HG02885 (cell line): ENCODE data around the gene HSFX4.
"Not testable (repeated sequence)": the region's sequence is repeated elsewhere in the genome, so short reads cannot be mapped to it uniquely, and the experiment has no call there.

Experiments
- ATAC-seq: cut with Tn5 transposase; IDR thresholded peaks from one replicate; pipeline ENCODE4 v1.9.1; 2021; ENCODE audit warnings: mild to moderate bottlenecking; ENCODE audit not compliant: unreplicated experiment, poor library complexity

The HSFX4 gene

DNA sequence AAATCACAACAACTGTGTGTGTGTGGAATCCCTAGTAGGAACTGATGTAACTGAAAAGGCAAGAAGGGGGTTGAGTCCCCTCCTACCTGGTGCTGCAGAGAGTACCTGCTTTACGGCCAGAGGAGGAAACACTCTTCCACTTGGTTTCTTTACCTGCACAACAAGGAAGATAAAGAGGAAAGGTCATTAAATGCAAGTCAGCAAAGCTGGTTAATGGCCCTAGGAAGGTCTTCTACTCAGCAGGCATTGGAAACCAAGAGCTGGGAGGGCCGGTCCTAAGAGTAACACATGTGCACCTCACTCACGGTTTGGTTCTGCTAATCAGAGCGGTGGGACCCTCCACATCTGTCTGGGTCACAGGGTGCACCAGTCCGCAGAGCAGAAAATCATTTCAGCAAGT is 8.0 kb downstream of the HSFX4 start:
- not testable (repeated sequence) for ATAC-seq

DNA sequence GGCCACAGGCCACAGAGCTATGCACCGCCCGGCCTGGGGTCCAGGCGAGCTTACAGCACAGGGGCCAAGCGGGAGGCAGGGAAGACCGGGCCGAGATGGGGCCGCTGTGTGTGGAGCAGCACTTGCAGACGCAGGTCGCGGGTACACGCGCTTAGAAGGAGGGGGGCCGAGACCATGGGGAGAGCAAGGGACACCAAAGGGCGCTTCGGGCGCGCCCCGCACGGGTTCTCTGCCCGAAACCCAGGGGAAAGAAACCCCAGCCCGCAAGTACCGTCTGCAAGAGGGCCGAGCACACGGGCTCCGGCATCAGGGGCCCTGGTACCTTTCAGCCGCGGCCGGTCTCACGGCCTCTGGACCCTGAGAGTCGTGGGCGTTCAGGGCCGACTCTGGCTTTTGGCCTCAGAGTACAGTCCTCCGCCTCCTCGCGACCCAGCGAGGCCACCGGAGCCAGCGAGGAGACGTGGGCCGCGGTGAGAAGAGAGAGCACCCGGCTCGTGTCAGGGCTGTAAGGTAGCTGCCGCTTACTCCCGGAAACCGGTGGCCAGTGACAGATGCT is 8.6 kb downstream of the HSFX4 start:
- ATAC-seq: peak; percentile 5

DNA sequence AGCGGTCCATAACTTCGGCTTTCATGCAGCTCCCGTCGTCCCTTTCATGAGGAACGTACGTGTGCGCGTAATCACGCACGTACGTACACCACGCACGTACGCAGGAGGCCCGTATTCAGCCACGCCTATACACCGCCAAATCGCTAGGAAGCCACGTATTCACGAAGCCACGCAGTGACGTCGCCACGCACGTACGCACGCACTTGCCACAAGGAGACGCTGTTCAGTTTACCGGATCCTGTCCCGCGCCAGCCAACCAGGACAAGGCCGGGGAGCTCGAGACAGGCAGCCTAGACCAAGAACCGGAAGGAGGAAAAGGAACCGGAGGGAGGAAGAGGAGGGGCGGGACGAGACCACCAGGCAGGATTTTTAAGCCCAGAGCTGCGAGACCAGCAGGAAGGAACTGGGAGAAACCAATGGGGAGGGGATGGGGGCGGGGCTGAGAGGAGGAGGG is 9.1 kb downstream of the HSFX4 start, which contains the start of gene EOLA2:
EOLA2 (minus strand) TSS at position 65 of the 454 bp plus-strand sequence. CDS start 4,617 bp downstream, outside the sequence.
- ATAC-seq: peak; percentile 72

DNA sequence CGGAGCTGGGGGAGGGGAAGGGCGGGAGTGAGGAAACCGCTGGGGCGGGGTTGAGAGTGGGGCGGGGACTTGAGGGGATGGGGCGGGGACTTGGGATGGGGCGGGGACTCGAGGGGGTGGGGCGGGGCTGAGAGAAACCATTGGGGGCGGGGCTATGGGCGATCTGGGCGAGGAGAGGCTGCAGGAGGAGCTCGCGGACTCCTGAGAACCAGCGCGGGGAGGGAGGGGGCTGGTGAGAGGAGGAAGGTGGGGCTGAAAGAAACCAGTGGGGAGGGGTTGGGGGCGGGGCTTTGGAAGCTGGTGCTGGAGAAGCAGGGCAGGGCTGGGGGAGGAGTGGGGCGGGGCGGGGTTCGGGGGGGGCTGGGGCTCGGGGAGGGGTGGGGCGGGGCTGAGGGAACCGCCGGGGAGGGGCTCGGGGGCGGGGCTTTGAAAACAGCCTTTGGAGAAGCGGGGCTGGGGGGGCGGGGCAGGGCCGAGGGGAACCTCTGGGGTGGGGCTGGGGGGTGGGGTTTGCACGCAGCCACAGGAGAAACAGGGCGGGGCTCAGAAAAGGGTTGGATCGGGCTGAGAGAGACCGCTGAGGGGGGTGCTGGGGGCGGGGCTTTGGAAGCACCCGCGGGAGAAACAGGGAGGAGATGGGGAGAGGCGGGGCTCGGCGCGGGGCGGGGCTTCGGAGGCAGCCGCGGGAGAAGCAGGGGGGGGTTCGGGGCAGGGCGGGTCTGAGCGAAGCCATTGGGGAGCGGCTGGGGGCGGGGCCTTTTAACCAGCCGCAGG is 9.7 kb downstream of the HSFX4 start:
- peak; percentile 3 for ATAC-seq

DNA sequence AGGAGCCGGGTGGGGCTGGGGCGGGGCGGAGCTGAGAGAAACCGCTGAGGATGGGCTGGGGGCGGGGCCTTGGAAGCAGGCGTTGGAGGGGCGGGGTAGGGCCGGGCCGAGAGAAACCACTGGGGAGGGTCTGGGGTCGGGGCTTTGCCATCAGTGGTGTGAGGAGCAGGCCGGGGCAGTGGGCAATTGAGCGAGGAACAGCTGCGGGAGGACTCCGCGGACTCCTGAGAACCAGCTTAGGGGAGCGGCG is 10.2 kb downstream of the HSFX4 start:
- ATAC-seq: peak; percentile 13

DNA sequence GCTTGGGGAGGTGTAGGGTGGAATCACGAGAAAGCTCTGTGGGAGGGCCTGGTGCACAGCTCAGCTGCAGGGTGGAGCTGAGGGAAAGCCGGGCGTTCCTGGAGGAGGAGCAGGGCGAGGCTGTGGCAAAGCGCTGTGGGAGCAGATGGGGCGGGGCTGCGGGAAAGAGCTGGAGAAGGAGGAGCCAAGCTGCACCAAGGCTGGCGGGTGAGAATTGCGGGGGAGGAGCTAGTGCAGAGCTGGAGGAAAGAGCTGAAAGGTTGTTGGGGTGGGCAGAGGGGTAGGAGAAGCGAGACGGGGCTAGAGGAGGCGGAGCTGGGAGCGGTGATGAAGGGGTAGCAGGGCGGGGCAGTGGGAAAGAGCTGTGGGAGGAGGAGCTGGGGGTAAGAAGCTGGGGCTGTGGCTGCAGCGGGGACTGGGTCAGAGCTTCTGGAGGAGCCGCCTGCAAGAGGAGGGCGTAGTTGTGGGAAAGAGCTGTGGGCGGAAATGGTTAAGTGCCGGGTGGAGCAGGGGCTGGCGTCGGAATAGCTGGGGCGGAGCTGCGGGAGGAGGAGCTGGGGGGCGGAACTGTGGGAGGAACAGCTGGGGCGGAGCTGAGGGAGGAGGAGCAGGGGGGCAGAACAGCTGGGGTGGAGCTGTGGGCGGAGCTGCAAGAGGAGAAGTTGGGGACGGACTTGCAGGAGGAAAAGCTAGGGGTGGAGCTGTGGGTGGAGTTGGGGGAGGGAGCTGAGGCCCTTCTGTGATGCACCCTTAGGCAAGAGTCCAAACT is 10.7 kb downstream of the HSFX4 start:
- peak; percentile 50 for ATAC-seq

DNA sequence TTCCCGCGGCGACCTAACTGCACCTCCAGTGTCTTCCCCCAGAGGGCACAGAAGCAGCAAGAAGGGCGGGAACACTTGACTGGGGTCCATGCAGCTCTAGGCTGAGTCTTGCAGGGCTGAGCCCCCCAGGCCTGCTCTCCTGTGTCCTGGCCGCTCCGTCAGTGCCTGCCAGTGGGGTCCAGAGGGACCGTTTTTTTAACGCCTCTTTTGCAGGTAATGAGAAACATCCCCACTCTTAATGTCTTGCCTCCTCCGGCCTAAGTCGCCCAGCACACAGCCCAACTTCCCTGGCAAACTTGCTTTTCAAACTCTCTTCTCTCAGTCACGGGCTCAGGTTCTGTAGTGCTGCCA is 11.3 kb downstream of the HSFX4 start:
- not testable (repeated sequence) for ATAC-seq

DNA sequence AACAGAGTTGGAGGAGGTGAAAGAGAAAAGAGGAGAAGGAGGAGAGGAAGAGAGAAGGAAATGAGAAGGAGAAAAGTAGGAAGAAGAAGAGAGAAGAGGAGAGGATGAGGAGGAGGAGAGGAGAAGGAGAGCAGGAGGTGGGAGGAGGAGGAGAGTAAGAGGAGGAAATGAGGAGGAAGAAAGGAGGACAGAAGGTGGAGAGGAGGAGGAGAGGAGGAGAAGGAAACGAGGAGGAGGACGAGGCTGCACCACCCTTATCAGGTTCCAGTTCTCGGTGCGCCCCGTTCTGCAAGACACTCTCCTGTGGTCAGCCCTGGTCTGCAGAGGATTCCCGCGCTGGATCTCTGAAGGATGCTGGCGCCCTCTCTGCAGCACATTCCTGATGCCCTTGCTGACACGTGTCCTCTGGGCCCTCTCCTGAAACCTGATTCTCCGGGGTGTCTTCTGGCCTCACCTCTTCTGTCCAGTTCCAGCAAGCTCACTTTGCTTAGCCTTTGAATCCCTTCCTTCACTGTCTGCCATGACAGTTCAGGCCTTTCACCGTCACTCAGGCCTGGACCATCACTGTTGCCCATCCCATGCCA is 15.8 kb downstream of the HSFX4 start:
- ATAC-seq: not testable (repeated sequence)

DNA sequence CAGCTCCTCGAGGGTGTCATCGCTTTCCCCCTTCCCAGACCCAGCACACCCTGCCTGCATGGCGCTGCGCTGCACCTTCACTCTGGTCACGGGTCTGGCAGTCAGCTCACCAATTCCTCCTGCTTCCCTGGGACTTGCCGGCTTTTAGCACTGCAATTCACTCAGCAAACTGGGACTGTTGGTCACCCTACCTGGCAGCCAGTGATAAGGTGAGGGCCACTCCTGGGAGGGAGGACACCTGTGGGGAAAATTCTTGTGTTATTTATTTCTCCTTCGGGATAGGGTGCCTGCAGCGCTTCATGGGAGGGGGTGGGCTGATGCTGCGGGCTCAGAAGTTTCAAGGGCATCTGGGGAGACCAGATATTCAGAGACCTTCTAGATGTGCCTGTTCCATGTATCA is 16.4 kb downstream of the HSFX4 start:
- ATAC-seq: not testable (repeated sequence)

DNA sequence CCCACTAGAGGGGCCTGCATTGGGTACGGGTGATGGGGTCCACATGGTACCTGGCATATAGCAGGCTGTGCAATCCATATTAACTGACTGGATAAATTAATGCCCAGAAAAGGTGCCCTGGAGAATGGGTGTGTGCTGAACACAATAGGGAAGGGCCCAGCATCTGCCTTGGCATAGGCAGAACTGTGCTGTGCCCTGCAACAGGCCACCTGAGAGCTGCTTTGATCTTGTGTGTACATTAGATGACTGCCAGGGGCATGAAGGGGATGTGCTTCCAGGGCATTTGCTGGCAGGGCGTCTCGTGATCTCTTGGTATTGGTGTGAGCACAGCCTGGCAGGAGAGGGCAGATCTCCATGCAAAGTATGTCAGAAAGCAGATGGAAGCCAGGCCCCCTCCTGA is 17.6 kb downstream of the HSFX4 start:
- not testable (repeated sequence) for ATAC-seq

DNA sequence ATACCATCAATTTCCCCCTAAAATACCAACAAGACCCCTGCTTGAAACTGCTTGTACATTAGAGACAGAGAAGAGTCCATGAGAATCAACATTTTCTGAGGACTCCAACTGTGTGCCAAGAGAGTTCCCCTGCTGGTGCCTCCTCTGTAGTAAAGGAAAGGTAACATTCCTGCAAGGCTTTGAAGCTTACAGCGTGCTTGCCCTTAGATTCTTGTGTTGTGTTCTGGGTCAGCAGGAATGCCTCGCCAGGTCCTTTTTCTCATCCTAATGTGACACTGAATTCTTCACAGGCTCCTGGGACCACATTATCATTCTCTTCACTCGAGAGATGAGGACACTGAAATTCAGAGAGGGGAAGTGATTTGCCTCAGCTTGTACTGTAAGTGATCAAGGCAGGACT is 18.6 kb downstream of the HSFX4 start:
- ATAC-seq: no peak

DNA sequence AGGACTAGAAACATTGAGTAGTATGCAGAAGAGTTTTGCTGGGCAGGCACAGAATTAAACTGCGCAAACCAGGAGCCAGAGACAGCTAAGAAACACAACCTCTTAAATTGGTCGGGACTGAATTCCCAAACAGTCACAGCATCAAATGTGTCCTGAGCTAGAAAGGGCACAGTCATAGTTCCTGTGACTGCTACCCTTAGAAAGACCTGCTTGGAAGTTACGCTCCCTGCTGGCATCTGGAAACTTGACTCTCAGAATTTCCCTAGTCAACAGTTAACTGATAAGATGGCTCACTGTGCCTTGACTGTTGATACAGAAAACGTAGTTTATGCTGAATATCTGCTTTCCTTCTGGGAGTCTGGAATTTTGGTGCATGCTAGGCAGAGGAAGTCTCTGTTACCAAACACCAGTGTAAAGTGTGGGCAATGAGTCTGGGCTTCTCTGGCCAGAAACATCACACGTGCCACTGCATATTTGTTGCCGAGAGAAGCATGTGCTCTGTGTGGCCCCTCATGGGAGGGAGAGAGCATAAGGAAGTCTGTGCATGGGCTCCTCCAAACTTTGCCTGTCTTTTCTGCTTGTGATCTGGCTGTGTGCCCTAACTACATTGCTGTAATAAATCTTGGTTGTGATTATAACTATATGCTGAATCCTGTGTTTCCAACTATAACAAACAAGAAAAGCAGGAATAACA is 20.5 kb downstream of the HSFX4 start:
- no peak for ATAC-seq

DNA sequence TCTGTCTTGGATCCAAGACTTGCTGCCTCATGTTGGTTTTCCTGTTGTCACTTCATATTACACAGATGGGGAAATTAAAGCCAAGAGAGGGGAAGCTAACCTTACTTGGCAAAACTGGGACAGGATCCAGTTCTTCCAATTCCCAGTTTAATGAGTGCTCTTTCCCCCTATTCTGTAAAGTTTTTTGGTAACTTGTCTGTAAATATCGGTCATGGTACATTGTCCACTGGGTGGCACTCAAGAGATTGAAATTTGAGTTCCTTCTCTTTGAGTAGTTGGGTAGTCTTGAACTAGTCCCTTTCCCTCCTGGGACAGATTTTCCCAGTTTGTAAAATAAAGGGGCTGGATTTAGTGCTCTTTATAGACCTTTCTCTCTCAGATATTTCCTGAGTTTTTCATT is 21.3 kb downstream of the HSFX4 start:
- no peak for ATAC-seq

DNA sequence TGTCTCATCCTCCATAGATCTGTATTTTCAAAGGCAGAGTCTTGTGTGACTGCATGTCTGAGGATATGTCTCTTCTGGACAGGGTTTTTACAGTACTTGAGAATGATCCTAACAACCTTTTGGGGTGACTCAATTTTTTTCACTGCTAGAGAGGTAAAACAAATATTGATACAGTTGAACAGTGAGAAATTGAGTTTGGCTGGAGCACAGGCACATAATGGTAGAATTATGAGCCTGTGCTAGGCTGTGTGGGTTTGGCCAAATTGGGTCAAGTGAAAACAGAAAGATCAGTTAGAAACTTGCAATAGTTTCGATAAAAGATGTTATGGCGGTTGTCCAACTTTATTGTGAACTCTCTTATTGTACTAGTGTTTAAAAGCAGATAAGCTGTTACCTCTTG is 32.2 kb downstream of the HSFX4 start:
- ATAC-seq: no peak

DNA sequence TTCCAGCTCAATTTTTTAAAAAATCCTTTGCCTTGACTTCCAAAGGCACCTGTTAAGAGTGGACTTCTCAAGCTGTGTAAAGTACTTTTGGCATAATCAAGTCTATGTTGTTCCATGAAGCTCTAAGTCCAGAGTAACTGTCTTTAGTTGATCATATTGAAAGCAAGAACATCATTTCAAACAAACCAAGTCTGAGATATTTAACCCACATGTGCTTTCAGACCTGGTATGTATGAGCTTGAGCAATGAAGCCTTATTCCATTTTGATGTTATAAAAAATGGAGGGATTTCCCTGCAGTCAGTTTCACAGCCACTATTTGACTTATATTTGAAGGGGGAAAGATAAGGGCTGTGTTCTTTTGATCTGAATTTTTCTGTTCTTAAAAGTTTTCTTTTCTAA is 32.6 kb downstream of the HSFX4 start:
- no peak for ATAC-seq

DNA sequence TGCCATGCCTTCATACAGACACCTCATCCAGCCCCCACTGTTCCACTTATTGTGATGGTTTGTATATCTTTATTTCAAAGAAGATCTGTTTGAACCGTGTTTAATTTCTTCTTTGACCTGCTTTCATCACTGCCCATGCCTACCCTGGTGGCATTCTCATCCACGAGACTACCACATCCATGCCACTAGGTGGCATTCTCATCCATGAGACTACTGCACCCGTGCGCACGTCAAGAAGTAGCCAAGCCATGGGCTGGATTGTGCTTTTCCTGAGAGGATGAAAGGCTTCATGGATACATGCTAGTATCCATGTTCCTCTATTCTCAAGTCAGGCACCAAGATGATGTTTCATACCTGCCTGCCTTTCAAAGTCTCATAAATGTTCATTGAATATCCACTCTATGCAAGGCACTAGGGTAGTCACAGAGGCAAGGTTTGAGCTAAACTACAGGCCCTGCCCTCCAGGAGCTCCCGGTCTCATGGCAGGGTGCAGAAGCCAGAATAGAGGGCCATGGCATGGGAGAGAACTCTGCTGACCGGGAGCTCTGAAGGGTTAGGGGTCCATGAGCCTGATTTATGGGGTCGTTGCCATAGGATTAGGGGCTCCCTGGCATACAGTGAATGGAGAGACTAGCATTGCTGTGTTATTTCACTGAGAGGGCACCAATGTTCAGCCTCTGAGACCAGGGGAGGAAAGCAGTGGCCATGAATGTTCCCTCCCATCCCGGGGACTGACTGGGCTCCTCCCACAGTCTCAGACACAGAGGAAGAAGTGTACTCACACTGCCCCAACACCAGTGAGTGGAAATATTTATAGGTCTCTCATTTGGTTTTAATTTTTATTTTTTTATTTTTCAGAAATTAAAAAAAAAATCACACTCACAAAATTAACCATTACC is 33.7 kb downstream of the HSFX4 start:
- peak; percentile 91 for ATAC-seq

DNA sequence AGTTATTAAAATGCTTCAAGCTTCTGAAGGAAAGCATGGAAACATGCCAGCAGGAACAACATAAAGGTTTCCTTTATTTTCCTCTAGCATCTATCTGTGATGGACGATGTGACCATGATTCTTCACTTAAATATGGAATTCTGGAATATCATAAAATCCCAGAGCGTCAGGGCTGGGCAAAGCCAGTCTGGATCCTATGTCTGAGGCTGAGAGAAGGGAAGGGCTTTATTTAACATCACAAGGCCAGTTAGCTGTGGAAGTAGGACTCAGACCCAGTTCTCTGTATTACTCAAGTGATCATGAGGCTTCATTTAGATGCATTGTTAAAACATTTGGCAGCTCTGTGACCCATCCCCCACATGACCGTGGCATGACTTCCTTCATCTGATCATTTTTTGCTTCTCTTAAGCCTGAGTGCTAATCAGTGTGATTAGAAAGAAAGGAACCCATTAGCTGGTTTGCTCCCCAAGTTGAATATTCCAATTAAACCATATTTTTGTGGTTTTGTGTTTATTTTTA is 49.8 kb downstream of the HSFX4 start:
- no peak for ATAC-seq
